Dermis microvascular lymphatic vessel endothelial cell (primary cell): ENCODE data around the gene PDE6D. TPM values are rescaled to one million over a fixed set of nuclear protein-coding genes. Genes with fewer than 3 reads are reported as not detected.

Source experiments
- DNase-seq, 2 donors: peaks; one replicate each; pipeline versions ENCODE4 v3.0.0 to v3.0.0-alpha.2; 2010; ENCODE audit warnings: low read depth in 2 of 2
- total RNA-seq: library from RNA; depleted of rRNA; stranded (reverse); fragments of >200 nt; gene quantifications from 2 replicates; pipeline ENCODE4 v1.2.1, GENCODE V29; 2014

The PDE6D gene
- total RNA-seq, 1 donor from 2014 or later: 14.9 TPM

DNA sequence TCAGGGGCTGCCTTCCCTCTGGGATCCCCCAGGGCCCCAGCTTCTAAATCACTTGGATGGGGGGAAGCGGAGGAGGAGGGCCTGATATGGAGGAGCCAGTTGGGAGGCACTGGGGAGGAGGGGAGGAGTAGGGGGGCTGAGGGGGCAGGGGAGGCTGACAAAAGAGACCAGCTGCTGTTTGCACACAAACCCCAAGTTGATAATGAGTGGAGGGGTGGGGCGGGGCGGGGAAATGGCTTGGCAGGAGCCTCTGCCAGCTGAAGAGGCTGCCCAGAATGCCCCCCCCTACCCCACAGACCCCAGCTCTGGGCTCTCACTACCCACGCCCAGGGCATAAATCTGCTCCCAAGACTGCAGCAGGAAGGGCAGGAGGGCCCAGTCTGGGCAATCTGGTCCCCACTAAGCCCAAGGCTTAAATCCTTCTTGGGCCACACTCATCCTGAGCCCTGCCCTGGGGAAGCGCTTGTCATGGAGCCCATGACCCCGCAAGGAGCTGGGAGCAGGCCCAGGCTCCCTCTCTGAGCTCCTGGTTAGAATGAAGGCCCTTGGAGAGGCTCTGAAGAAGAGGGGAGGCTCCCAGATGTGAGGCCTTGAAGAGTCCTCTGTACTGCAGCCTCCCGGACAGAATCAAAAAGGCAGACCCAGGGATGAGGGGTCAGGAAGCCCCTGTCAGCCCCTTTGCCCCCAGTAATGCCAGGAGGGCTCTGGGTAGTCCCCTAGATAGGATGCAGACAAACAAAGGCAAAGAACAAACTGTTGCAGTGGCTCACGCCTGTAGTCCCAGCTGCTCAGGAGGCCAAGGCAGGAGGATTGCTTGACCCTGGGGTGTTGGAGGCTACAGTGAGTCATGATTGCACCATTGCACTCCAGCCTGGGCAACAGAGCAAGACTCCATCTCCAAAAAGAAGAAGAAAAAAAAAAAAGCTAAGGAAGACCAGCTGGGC is 97.5 kb downstream of the PDE6D start:
- no peak for DNase-seq

DNA sequence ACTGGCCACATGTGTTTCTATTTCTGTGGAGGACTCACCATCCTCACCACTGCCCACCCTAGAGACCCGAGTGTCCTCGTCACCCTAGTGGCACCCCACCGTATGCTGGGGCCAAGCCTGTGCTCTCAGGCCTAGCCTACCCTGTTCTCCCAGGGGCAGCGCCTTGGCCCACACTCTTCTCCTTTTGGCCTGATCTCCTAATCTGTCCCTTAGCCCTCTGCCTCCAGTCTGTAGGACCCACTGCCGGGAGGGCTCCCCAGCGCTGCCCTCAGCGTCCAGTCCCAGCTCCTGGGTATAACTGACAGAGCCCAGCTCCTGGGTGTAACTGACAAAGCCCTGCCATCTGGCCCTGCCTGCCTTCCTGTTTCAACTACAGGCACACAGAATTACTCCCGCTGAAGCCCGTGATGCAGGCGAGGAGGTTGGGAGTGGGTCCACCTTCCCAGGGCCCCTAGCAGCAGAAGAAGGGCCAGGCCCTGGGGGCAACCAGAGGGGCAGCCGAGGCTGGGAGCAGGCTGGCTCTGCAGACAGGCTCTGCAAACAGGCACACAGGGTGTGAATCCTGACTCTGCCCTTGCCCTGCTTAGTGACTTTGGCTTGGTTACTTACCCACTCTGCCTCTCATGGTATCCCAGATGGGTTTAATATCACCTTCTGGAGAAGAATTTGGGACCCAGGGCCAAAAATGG is 98.3 kb downstream of the PDE6D start:
- DNase-seq: no peak

Other genes starting within 250 kb of the PDE6D start
- not detected in 2 replicates for gene TEX44, start 188.4 kb downstream of the PDE6D start, total RNA-seq
- 712 and 977 TPM in 2 replicates for gene PTMA, start 72.8 kb downstream of the PDE6D start, total RNA-seq
- 11.2 and 15.8 TPM in 2 replicates for gene COPS7B, start 5.2 kb upstream of the PDE6D start, total RNA-seq
- not detected in 2 replicates for gene NPPC, start 145.1 kb upstream of the PDE6D start, total RNA-seq
- gene DIS3L2, start 180.4 kb upstream of the PDE6D start, total RNA-seq: 13.4 and 14.9 TPM in 2 replicates